HG03175 (cell line): ENCODE data around the gene GYPC.
A peak's percentile ranks its signal among the peaks of the same experiment; 100 is the strongest.
"Not testable (repeated sequence)": the region's sequence is repeated elsewhere in the genome, so short reads cannot be mapped to it uniquely, and the experiment has no call there.

Source experiments
- ATAC-seq: cut with Tn5 transposase; IDR thresholded peaks from one replicate; pipeline ENCODE4 v1.9.1; 2021; ENCODE audit warnings: mild to moderate bottlenecking, moderate library complexity; ENCODE audit not compliant: unreplicated experiment

GYPC gene

GRCh38 chr2:126655500-126656430, at the start of gene GYPC:
GYPC (plus strand) TSS chr2:126656158; CDS start chr2:126656264, 106 bp downstream.
- peak; percentile 31 for ATAC-seq

- ATAC-seq = no peak
These were observed 41.3 kb upstream of the GYPC start for GRCh38 chr2:126614524-126615227.

- peak; percentile 60 for ATAC-seq
These were observed 39.3 kb upstream of the GYPC start for GRCh38 chr2:126616606-126617069.

GRCh38 chr2:126620302-126620701, 35.7 kb upstream of the GYPC start:
- no peak for ATAC-seq

GRCh38 chr2:126623000-126623399, 33.0 kb upstream of the GYPC start:
- no peak for ATAC-seq

GRCh38 chr2:126627643-126628042, 28.3 kb upstream of the GYPC start:
- no peak for ATAC-seq

- ATAC-seq = no peak
These were observed 21.6 kb upstream of the GYPC start for GRCh38 chr2:126634273-126634861.

GRCh38 chr2:126635281-126635680, 20.7 kb upstream of the GYPC start:
- ATAC-seq = no peak

- no peak for ATAC-seq
These were observed 20.2 kb upstream of the GYPC start for GRCh38 chr2:126635736-126636135.

GRCh38 chr2:126637386-126637785, 18.6 kb upstream of the GYPC start:
- ATAC-seq = no peak

GRCh38 chr2:126638746-126639145, 17.2 kb upstream of the GYPC start:
- ATAC-seq = no peak

GRCh38 chr2:126639276-126639675, 16.7 kb upstream of the GYPC start:
- ATAC-seq = no peak

GRCh38 chr2:126641294-126641693, 14.7 kb upstream of the GYPC start:
- peak; percentile 34 for ATAC-seq

- no peak for ATAC-seq
These were observed 13.9 kb upstream of the GYPC start for GRCh38 chr2:126642031-126642430.

GRCh38 chr2:126643431-126643830, 12.5 kb upstream of the GYPC start:
- no peak for ATAC-seq

GRCh38 chr2:126643972-126644371, 12.0 kb upstream of the GYPC start:
- no peak for ATAC-seq

GRCh38 chr2:126644630-126645191, 11.2 kb upstream of the GYPC start:
- ATAC-seq = peak; percentile 89

- ATAC-seq = peak; percentile 32
These were observed 10.7 kb upstream of the GYPC start for GRCh38 chr2:126645211-126645618.

GRCh38 chr2:126646026-126646425, 9.9 kb upstream of the GYPC start:
- ATAC-seq = no peak

- not testable (repeated sequence) for ATAC-seq
These were observed 8.1 kb upstream of the GYPC start for GRCh38 chr2:126647714-126648344.

GRCh38 chr2:126648345-126648786, 7.6 kb upstream of the GYPC start:
- not testable (repeated sequence) for ATAC-seq
